GM18498 (cell line): ENCODE measurements around the gene ADAMTS8.

Experiments
- ATAC-seq: cut with Tn5 transposase; IDR thresholded peaks from one replicate; pipeline ENCODE4 v1.9.1; 2021; ENCODE audit warnings: mild to moderate bottlenecking, moderate library complexity; ENCODE audit not compliant: unreplicated experiment

The ADAMTS8 gene

DNA sequence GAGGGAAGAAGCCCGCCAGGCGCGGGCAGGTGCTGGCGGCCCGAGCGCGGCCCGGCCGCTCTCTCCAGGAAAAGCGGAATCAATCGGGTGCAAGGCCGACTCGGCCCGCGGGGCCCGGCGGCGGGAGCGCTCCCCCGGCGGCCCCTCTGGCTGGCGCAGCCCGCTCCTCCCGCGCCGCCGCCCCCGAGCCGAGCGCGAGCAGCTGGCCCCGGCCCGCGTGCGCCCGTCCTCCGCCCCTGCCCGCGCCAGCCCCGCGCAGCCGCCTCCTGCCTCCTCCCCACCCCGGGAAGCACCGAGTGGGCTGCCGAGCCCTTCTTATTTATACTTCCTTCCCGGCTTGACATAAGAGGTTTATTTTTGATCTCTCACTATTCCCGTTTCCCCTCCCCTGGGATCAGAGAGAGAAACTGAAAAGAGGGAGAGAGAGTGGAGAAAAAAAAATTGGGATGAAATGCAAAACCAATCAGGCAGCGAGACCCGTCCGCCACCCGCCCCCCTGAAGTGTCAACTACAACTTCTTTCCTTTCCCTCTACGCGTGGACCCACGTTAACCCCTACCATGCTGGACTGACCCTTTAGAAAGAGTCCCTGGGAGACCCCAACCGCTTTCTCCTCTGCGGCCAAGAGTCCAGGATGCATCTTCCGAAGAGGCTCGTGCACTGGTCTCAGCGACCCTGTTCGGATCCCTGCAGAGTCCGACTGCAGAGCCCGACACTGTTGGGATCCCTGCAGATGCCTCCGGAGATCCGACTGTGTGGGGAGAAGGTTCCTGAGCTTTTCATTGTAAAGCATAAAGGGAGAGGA, at the start of gene ADAMTS8:
Gene ADAMTS8 (minus strand): TSS at position 294 of the 804 bp plus-strand sequence. CDS start 323 bp downstream, outside the sequence.
- ATAC-seq, result no peak

GRCh38 chr11:130477586-130478203, 49.3 kb upstream of the ADAMTS8 start:
- ATAC-seq, result no peak

DNA sequence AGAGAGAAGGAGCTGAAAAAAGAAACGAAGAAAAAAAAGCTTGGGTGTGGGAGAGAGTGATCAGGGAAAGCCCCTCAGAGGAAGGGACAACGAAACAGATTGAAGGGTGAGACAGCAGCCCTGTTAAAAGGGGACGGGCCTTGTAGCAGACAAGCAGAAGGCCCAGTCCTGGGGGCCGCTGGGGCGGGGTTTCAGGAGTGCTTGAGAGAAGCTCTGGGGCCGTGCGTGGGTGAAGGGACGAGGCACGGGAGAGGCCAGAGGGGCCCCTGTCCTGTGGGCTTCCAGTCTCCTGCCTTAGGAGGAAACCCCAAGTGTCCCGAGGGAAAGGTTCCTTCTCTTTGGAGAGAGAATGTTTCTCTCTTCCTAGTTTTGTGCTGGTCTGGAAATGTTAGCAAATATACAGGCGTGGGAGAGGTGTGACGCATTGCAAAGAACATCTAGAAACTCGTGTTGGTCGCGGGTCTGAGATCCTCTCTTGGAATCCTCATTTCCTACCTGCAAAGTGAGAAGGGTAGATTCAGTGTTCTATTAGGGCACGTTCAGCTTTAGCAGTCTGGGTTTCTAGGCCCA, 48.6 kb upstream of the ADAMTS8 start:
- ATAC-seq, result no peak

GRCh38 chr11:130476200-130476921, 48.0 kb upstream of the ADAMTS8 start:
- ATAC-seq, result no peak

GRCh38 chr11:130475426-130476053, 47.1 kb upstream of the ADAMTS8 start:
- ATAC-seq, result no peak

- no peak for ATAC-seq
These were observed 46.4 kb upstream of the ADAMTS8 start for GRCh38 chr11:130474637-130475400.

GRCh38 chr11:130473795-130474377, 45.5 kb upstream of the ADAMTS8 start:
- no peak for ATAC-seq

DNA sequence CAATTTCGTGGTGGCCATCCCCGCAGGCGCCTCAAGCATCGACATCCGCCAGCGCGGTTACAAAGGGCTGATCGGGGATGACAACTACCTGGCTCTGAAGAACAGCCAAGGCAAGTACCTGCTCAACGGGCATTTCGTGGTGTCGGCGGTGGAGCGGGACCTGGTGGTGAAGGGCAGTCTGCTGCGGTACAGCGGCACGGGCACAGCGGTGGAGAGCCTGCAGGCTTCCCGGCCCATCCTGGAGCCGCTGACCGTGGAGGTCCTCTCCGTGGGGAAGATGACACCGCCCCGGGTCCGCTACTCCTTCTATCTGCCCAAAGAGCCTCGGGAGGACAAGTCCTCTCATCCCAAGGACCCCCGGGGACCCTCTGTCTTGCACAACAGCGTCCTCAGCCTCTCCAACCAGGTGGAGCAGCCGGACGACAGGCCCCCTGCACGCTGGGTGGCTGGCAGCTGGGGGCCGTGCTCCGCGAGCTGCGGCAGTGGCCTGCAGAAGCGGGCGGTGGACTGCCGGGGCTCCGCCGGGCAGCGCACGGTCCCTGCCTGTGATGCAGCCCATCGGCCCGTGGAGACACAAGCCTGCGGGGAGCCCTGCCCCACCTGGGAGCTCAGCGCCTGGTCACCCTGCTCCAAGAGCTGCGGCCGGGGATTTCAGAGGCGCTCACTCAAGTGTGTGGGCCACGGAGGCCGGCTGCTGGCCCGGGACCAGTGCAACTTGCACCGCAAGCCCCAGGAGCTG, 44.8 kb upstream of the ADAMTS8 start:
- no peak for ATAC-seq

GRCh38 chr11:130472434-130472961, 44.1 kb upstream of the ADAMTS8 start:
- no peak for ATAC-seq

DNA sequence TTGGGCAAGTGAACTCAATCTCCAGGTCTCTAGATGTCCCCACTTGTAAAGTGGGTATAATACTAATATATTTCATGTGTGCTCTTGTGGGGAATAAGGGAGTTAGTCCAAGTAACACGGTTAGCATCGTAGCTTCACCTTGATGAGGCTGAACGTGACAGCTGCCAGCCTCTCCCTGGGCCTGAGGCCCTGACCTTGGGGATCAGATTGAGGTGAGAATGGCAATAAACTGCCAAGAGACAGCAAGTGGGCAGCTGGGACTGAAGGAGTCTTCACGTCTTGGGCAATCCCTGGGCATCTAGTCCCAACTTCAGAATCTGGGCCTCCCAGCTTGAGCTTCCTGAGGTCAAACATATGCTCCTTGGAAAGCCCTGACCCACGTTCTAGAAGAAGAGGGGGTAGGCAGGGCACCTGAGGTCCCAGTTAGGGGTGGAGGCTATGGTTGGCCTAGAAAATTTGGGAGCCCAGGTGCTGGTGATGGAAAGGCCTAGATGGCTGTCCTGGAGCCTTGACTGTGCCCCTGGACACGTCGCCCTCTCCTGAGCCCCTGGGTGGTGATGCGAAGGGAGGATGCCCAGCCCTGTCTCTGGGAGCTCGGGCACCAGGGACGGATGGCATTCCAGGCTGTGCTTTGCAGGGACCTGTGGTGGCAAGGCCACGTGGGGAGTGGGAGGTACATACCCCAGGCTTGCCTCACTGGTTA, 43.5 kb upstream of the ADAMTS8 start:
- ATAC-seq, result no peak

GRCh38 chr11:130470832-130471706, 42.7 kb upstream of the ADAMTS8 start:
- no peak for ATAC-seq

DNA sequence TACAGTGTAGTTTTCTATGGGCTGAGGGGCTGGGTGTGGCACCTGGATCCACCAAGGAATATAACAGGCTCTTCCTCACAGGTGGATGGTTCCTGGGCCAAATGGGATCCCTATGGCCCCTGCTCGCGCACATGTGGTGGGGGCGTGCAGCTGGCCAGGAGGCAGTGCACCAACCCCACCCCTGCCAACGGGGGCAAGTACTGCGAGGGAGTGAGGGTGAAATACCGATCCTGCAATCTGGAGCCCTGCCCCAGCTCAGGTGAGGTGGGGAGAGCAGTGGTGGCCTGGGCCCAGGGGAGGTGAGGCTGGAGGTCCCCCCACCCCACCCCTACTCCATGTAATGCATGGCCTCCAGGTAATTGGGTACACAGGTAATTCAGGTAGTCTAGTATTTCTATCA, 40.8 kb upstream of the ADAMTS8 start:
- ATAC-seq, result no peak

DNA sequence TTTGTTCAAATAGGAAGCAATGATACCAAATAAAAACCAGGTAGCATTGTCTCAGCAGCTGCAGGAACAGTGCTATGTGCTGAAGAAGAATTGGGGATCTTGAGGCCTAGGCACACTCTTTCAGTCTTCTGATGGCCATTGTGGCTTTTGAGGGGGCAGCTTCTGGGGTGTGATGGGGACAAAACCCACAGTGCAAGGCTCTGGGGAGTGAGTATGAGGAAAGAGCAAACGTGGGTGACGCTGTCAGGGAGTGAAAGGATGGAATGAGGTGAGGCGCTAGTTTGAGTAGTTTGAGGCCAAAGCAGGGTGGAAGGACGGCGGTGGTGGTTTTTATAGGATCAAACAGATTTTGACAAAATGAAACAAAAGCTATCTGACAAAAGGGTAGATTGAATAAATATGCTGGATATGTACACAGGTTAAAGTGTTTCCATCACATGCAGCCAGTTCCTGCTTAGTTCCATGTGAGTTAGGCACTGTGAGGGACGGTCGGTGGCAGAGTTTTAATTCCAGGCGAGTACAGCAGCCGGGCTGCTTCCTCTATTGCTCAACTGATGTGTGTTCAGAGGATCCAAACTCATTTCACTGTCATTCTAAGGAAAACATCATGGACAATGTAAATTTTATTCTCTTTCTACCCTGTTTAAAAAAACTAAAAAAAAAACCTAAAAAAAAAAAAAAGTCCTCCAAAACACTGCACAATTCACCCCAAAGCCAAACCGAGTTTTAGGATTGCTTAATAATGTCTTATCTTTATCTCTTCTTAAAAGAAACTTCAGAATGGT, 38.9 kb upstream of the ADAMTS8 start:
- ATAC-seq, result no peak

GRCh38 chr11:130465263-130465662, 36.9 kb upstream of the ADAMTS8 start:
- ATAC-seq, result no peak

GRCh38 chr11:130464291-130464812, 35.9 kb upstream of the ADAMTS8 start:
- no peak for ATAC-seq

- ATAC-seq, result no peak
These were observed 34.5 kb upstream of the ADAMTS8 start for GRCh38 chr11:130462931-130463330.
